ENCODE results near the gene PLEKHB2.

DNA sequence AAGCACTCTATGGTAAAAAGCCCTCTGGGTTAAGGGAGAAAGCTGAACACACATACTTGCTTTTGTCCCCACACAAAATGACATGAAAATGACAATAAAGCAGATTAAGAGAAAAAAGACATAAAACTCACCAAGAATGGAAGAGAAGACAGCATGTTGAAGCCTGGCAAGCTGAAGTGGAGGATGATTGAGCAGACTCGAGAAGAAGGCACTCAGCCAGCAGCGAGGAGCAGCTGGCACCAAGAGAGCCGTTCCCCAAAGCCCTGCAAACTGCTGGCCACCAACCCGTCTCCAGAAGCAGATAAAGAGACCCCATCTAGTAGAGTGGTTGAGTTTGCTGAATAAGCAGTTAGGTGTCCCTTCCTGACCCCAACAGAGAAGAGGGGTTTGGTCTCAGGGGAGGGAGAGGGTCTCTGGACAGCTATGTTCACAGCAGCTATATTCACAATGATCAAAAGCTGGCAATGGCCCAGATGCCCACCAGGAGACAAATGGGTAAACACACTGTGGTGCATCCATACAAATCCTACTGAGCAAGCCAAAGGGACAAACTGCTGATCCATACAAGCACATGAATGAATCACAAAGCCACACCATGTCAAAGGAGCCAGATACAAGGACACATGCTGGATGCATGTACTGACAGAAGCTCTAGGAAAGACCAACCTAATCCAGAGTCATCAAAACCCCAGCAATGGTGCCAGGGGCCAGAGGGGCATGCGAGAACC lies 48.8 kb upstream of the PLEKHB2 start:
- TF ChIP-seq, protein P1, sequence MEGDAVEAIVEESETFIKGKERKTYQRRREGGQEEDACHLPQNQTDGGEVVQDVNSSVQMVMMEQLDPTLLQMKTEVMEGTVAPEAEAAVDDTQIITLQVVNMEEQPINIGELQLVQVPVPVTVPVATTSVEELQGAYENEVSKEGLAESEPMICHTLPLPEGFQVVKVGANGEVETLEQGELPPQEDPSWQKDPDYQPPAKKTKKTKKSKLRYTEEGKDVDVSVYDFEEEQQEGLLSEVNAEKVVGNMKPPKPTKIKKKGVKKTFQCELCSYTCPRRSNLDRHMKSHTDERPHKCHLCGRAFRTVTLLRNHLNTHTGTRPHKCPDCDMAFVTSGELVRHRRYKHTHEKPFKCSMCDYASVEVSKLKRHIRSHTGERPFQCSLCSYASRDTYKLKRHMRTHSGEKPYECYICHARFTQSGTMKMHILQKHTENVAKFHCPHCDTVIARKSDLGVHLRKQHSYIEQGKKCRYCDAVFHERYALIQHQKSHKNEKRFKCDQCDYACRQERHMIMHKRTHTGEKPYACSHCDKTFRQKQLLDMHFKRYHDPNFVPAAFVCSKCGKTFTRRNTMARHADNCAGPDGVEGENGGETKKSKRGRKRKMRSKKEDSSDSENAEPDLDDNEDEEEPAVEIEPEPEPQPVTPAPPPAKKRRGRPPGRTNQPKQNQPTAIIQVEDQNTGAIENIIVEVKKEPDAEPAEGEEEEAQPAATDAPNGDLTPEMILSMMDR (IDR thresholded peaks at IDR 0.05) = no peak
- TF ChIP-seq, protein P2, sequence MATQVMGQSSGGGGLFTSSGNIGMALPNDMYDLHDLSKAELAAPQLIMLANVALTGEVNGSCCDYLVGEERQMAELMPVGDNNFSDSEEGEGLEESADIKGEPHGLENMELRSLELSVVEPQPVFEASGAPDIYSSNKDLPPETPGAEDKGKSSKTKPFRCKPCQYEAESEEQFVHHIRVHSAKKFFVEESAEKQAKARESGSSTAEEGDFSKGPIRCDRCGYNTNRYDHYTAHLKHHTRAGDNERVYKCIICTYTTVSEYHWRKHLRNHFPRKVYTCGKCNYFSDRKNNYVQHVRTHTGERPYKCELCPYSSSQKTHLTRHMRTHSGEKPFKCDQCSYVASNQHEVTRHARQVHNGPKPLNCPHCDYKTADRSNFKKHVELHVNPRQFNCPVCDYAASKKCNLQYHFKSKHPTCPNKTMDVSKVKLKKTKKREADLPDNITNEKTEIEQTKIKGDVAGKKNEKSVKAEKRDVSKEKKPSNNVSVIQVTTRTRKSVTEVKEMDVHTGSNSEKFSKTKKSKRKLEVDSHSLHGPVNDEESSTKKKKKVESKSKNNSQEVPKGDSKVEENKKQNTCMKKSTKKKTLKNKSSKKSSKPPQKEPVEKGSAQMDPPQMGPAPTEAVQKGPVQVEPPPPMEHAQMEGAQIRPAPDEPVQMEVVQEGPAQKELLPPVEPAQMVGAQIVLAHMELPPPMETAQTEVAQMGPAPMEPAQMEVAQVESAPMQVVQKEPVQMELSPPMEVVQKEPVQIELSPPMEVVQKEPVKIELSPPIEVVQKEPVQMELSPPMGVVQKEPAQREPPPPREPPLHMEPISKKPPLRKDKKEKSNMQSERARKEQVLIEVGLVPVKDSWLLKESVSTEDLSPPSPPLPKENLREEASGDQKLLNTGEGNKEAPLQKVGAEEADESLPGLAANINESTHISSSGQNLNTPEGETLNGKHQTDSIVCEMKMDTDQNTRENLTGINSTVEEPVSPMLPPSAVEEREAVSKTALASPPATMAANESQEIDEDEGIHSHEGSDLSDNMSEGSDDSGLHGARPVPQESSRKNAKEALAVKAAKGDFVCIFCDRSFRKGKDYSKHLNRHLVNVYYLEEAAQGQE (IDR thresholded peaks at IDR 0.05; ENCODE audit: insufficient read depth in 1 of 2, low read depth in 2 of 2, low read length in 1 of 2) = no peak
- no peak for TF ChIP-seq POLR2AphosphoS5 (IDR thresholded peaks at IDR 0.05; ENCODE audit: low read depth, low read length)
- no peak for TF ChIP-seq TCF7L2 (IDR thresholded peaks at IDR 0.05; ENCODE audit: low read depth, low read length)

All from Panc1 (cell line).